Measurements from ENCODE around the gene DLG2. TPM values are rescaled to one million over a fixed set of nuclear protein-coding genes. Genes with fewer than 3 reads are reported as not detected.

The DLG2 gene
- total RNA-seq, 4 donors from 2014 or later = 7.3 to 14.1 (median 11.1) TPM

DNA sequence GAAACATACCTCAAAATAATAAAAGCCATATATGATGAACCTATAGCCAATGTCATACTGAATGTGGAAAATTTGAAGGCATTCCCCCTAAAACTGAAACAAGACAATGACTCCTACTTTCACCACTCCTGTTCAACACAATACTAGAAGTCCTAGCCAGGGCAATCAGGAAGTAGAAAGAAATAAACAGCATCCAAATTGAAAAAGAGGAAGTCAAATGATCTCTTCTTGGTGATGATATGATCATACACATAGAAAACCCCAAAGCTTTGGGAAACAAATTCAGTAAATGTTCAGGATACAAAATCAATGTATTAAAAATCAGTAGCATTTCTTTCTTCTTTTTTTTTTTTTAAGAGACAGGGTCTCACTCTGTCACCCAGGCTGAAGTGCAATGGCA is 109.9 kb downstream of the DLG2 start:
- DNase-seq (ENCODE audit: extremely low spot score) = no peak
- Histone ChIP-seq H3K27ac (replicated peaks in 1 of 4) (no peak overlapping the region), H3K4me3 (no peak overlapping the region), H3K27me3 (no peaks in the 10 kb centered on the region), H3K9me3 (peaks cover 0 to 5% (median 0%) of the 10 kb centered on the region in 4 donors), H3K36me3 (no peaks in the 10 kb centered on the region), H3K4me1 (no peaks in the 10 kb centered on the region)
- TF ChIP-seq POLR2A (IDR thresholded peaks at IDR 0.05; ENCODE audit: low read depth) (no peak), CTCF (IDR thresholded peaks at IDR 0.05) (no peak), EP300 (IDR thresholded peaks at IDR 0.05) (no peak), POLR2AphosphoS5 (IDR thresholded peaks at IDR 0.05) (no peak)
- intact Hi-C loops (cut with DNase I) = no loop called here

DNA sequence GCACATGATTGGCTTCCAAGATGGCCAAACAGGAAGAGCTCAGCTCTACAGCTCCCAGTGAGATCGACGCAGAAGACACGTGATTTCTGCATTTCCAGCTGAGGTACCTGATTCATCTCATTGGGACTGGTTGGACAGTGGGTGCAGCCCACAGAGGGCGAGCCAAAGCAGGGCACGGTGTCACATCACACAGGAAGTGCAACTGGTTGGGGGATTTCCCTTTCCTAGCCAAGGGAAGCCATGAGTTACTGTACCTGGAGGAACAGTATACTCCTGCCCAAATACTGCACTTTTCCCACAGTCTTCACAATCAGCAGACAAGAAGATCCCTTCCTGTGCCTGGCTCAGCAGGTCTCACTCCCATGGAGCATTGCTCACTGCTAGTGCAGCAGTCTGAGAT is 131.2 kb downstream of the DLG2 start:
- 89% methylated on average over 5 of the region's 5 CpGs for WGBS

DNA sequence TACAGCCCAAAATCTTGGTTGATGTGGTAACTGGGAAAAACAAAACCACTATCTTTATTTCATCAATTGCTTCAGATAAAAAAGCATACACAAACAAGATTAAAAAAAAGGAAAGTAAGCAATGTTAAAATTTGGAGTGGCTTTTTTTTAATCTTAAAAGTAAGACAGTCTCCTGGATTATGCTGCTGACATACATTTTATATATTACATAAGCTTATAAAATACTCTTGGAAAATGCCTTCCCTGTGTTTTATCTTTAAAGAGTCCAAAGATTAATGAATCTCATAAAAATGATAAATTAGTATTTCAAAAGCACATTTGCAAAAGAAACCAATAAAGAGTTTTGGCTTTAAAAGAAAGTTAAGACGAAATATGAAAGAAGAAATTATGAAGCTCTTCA is 132.7 kb downstream of the DLG2 start:
- no peak for DNase-seq (ENCODE audit: extremely low spot score)
- Histone ChIP-seq H3K4me3 (no peak overlapping the region), H3K27ac (replicated peaks in 1 of 4) (no peak overlapping the region), H3K9me3 (peaks cover 0 to 5% (median 2%) of the 10 kb centered on the region in 4 donors), H3K36me3 (no peaks in the 10 kb centered on the region), H3K4me1 (no peaks in the 10 kb centered on the region), H3K27me3 (no peaks in the 10 kb centered on the region)
- TF ChIP-seq POLR2A (IDR thresholded peaks at IDR 0.05; ENCODE audit: low read depth) (no peak), CTCF (IDR thresholded peaks at IDR 0.05) (no peak), POLR2AphosphoS5 (IDR thresholded peaks at IDR 0.05) (no peak), EP300 (IDR thresholded peaks at IDR 0.05) (no peak)
- intact Hi-C loops (cut with DNase I) = no loop called here
- WGBS = 0% methylated on average over 1 of the region's 1 CpG

More for the DNA sequence above, 131.2 kb downstream of the DLG2 start:
- Histone ChIP-seq H3K4me3 (no peak overlapping the region), H3K27me3 (no peaks in the 10 kb centered on the region), H3K36me3 (no peaks in the 10 kb centered on the region), H3K4me1 (no peaks in the 10 kb centered on the region), H3K27ac (replicated peaks in 1 of 4) (no peak overlapping the region), H3K9me3 (peaks cover 0 to 5% (median 2%) of the 10 kb centered on the region in 4 donors)
- intact Hi-C loops (cut with DNase I) = no loop called here
- DNase-seq (ENCODE audit: extremely low spot score) = no peak
- TF ChIP-seq CTCF (IDR thresholded peaks at IDR 0.05) (no peak), POLR2A (IDR thresholded peaks at IDR 0.05; ENCODE audit: low read depth) (no peak), EP300 (IDR thresholded peaks at IDR 0.05) (no peak), POLR2AphosphoS5 (IDR thresholded peaks at IDR 0.05) (no peak)

DNA sequence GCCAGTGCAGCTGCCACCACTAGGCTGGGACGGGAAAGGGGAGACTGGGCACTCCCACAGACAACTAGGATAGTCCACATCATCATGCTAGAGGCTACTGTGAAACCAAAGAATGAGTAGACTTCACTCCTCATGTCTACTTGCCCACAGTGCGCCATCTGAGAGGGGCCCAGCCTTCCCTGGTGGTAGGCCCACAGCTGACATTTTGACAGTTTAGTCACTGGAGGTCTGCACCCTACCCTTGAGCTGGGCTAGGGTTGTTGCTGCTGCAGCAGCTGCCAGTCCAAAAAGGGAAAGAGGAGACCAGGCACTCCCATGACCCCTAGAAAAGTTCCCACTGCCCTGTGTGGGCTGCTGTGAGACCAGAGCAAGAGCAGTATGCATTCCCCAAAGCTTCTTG is 141.2 kb downstream of the DLG2 start:
- Histone ChIP-seq H3K4me3 (no peak overlapping the region), H3K4me1 (no peaks in the 10 kb centered on the region), H3K27ac (replicated peaks in 1 of 4) (no peak overlapping the region), H3K9me3 (peaks cover 0 to 41% (median 18%) of the 10 kb centered on the region in 4 donors), H3K27me3 (no peaks in the 10 kb centered on the region), H3K36me3 (no peaks in the 10 kb centered on the region)
- no peak for DNase-seq (ENCODE audit: extremely low spot score)
- WGBS = no CpG with 5 or more reads among the region's 2 CpGs
- intact Hi-C loops (cut with DNase I) = no loop called here
- no peak for TF ChIP-seq EP300 (IDR thresholded peaks at IDR 0.05)
- TF ChIP-seq POLR2A (IDR thresholded peaks at IDR 0.05; ENCODE audit: low read depth) = no peak
- no peak for TF ChIP-seq POLR2AphosphoS5 (IDR thresholded peaks at IDR 0.05)
- no peak for TF ChIP-seq CTCF (IDR thresholded peaks at IDR 0.05)

GRCh38 chr11:85483861-85484260 is 143.3 kb downstream of the DLG2 start:
- Histone ChIP-seq H3K27me3 (no peaks in the 10 kb centered on the region), H3K4me3 (no peak overlapping the region), H3K36me3 (no peaks in the 10 kb centered on the region), H3K4me1 (no peaks in the 10 kb centered on the region), H3K27ac (replicated peaks in 1 of 4) (no peak overlapping the region), H3K9me3 (peaks cover 0 to 41% (median 18%) of the 10 kb centered on the region in 4 donors)
- WGBS = 94% methylated on average over 20 of the region's 20 CpGs
- DNase-seq (ENCODE audit: extremely low spot score) = no peak
- TF ChIP-seq POLR2A (IDR thresholded peaks at IDR 0.05; ENCODE audit: low read depth) = no peak
- TF ChIP-seq EP300 (IDR thresholded peaks at IDR 0.05) = no peak
- TF ChIP-seq CTCF (IDR thresholded peaks at IDR 0.05) = no peak
- no peak for TF ChIP-seq POLR2AphosphoS5 (IDR thresholded peaks at IDR 0.05)
- intact Hi-C loops (cut with DNase I) = no loop called here
